ENCODE results near the gene NKD1. TPM values are rescaled to one million over a fixed set of nuclear protein-coding genes. Genes with fewer than 3 reads are reported as not detected.

Gene NKD1
- total and polyA plus RNA-seq, 7 donors = under 0.01 to 18.0 (median 6.7) TPM

DNA sequence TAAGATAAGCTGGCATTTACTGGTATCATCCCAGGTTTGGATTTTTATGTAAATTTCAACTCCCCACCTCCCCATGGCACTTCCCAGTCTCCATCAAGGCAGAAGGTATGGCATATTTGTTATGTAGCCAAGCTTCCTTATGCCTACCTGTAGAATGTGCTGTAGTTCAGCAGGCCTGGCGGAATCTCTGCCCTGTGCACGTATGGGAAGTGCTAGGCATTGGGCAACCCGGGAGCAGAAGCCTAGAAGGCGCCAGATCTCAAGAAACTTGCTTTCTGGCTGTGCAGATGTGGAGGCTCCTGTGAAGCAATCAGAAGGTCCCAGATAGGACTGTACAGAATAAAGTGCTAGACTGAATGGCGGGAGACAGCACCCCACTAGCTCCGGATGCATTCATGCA is 68.2 kb downstream of the NKD1 start:
- no peaks in the 10 kb centered on the region for H3K9me3 ChIP-seq
- no peaks in the 10 kb centered on the region for H3K27me3 ChIP-seq
- H3K4me1 ChIP-seq = peaks cover 0 to 82% (median 79%) of the 10 kb centered on the region in 4 donors
- TF ChIP-seq EP300 (IDR thresholded peaks at IDR 0.05) (peak in 1 of 4 donors; percentile 1), POLR2A (IDR thresholded peaks at IDR 0.05) (no peak)
- intact Hi-C loops (cut with DNase I) = loop anchor here (2.0 to 5.0 kb wide), 3 partner anchors 14 to 68 kb away; partner anchors contain the start of gene NKD1
- H3K27ac ChIP-seq = peak overlapping the region; percentile 81 to 94 (median 90)
- H3K36me3 ChIP-seq = no peaks in the 10 kb centered on the region
- no peak overlapping the region for H3K4me3 ChIP-seq
- DNase-seq = peak; percentile 75
- WGBS, 2 donors = 90 to 95% methylated on average over 6 of the region's 6 CpGs

- Histone ChIP-seq H3K27ac (peak overlapping the region; percentile 81 to 94 (median 90)), H3K27me3 (no peaks in the 10 kb centered on the region), H3K4me3 (no peak overlapping the region), H3K4me1 (peaks cover 0 to 75% (median 72%) of the 10 kb centered on the region in 4 donors), H3K36me3 (no peaks in the 10 kb centered on the region), H3K9me3 (no peaks in the 10 kb centered on the region)
- WGBS, 2 donors = 73 to 81% methylated on average over 11 of the region's 11 CpGs
- intact Hi-C loops (cut with DNase I) = loop anchor here (2.0 to 5.0 kb wide), 3 partner anchors 14 to 68 kb away; partner anchors contain the start of gene NKD1
- DNase-seq = peak; percentile 88
- TF ChIP-seq CTCF (IDR thresholded peaks at IDR 0.05) (no peak), POLR2A (IDR thresholded peaks at IDR 0.05) (no peak), POLR2AphosphoS5 (IDR thresholded peaks at IDR 0.05) (peak; percentile 33 to 79 (median 56)), EP300 (IDR thresholded peaks at IDR 0.05) (peak in 1 of 4 donors; percentile 39)
Measured at GRCh38 chr16:50616883-50617645, 68.9 kb downstream of the NKD1 start.

DNA sequence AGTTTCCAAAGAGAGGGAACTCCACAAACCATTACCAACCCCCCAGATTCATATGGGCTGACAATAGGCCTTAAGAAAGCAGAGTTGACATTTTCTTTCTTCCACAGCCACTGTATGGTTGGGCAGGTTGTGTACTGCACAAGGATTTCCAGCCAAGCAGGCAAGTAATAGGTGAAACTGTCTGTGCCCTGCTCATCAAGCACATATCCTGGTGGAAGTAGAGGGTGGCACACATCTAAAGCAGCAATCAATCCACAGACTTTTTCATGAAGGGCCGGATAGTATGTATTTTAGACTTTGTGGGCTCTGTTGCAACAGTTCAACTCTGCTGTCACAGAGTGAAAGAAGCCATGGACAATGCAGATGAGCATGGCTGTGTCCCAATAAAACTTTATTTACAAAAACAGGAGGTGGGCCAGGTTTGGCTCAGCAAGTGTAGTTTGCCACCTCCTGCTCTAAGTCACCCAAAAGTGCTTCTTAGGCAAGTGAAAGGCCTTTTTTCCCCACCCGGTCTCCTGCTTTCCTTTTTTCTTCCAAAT is 69.5 kb downstream of the NKD1 start:
- Histone ChIP-seq H3K4me3 (no peak overlapping the region), H3K36me3 (no peaks in the 10 kb centered on the region), H3K4me1 (peaks cover 0 to 69% (median 66%) of the 10 kb centered on the region in 4 donors), H3K9me3 (no peaks in the 10 kb centered on the region), H3K27ac (peak overlapping the region; percentile 81 to 94 (median 90)), H3K27me3 (no peaks in the 10 kb centered on the region)
- 93 to 97% methylated on average over 2 of the region's 2 CpGs for WGBS, 2 donors
- intact Hi-C loops (cut with DNase I) = loop anchor here (2.0 to 5.0 kb wide), 3 partner anchors 15 to 69 kb away; partner anchors contain the start of gene NKD1
- TF ChIP-seq EP300 (IDR thresholded peaks at IDR 0.05) (no peak), CTCF (IDR thresholded peaks at IDR 0.05) (no peak), POLR2AphosphoS5 (IDR thresholded peaks at IDR 0.05) (no peak), POLR2A (IDR thresholded peaks at IDR 0.05) (no peak)
- no peak for DNase-seq

- Histone ChIP-seq H3K9me3 (no peaks in the 10 kb centered on the region), H3K27me3 (no peaks in the 10 kb centered on the region), H3K4me3 (no peak overlapping the region), H3K27ac (peak overlapping the region in 3 of 4 donors; percentile 89 to 94 (median 91)), H3K36me3 (no peaks in the 10 kb centered on the region), H3K4me1 (peaks cover 0 to 62% (median 59%) of the 10 kb centered on the region in 4 donors)
- no peak for TF ChIP-seq POLR2AphosphoS5 (IDR thresholded peaks at IDR 0.05)
- no peak for TF ChIP-seq CTCF (IDR thresholded peaks at IDR 0.05)
- no peak for TF ChIP-seq EP300 (IDR thresholded peaks at IDR 0.05)
- no peak for TF ChIP-seq POLR2A (IDR thresholded peaks at IDR 0.05)
- no peak for DNase-seq
- WGBS, 2 donors = 90 to 91% methylated on average over 12 of the region's 12 CpGs
- intact Hi-C loops (cut with DNase I) = loop anchor here (5.0 kb wide), 1 partner anchor 36 kb away; no protein-coding TSS in a partner anchor
Measured at GRCh38 chr16:50618238-50618918, 70.2 kb downstream of the NKD1 start.

All from sigmoid colon (tissue), 7 donors.